SH-SY5Y (cell line): ENCODE results near the gene NR3C2.

Source experiments
- GATA2 ChIP-seq: IDR thresholded peaks from 2 replicates; pipeline ENCODE4 v1.6.1; 2011; ENCODE audit warnings: mild to moderate bottlenecking, low read depth, low read length
- GATA3 ChIP-seq: IDR thresholded peaks from 2 replicates; pipeline ENCODE4 v1.6.1; 2011; ENCODE audit warnings: low read depth, mild to moderate bottlenecking, low read length, moderate library complexity

GRCh38 chr4:148166132-148166591 is 276.1 kb downstream of the NR3C2 start:
- no peak for TF ChIP-seq GATA2
- TF ChIP-seq GATA3 = no peak
